GM12878 (cell line): Measurements from ENCODE around the gene C9orf72. TPM values are rescaled to one million over a fixed set of nuclear protein-coding genes. Genes with fewer than 3 reads are reported as not detected.

Source experiments
- CREB1 ChIP-seq: IDR thresholded peaks from 2 replicates; pipeline ENCODE4 v1.6.1; 2012; ENCODE audit warnings: low read depth, mild to moderate bottlenecking, inconsistent platforms
- ZNF384 ChIP-seq: IDR thresholded peaks from 2 replicates; pipeline ENCODE4 v1.6.1; 2012; ENCODE audit warnings: low read depth, mild to moderate bottlenecking, low read length, improper control_type of control experiment, borderline replicate concordance
- polyA plus RNA-seq, 11 experiments: library from polyadenylated mRNA; depleted of rRNA in 4 of 11; unstranded in 6 of 11; stranded (reverse) in 5 of 11; fragments of >200 nt; fragmentation: Nextera tagmentation in 4 of 11; fragmentation: Illumina TruSeq in 1 of 11; extraction: Ambion mirVana in 4 of 11; extraction: Trizol in 1 of 11; gene quantifications; 1 replicate in 1 of 11; 2 replicates in 10 of 11; pipeline versions ENCODE4 v1.2.1 to v1.2.3, GENCODE V29; 2011 to 2016; ENCODE audit warnings: inconsistent platforms in 2 of 11, missing spikeins in 2 of 11, low read depth in 1 of 11
- total RNA-seq, 4 experiments: library from RNA; depleted of rRNA in 3 of 4; stranded (reverse); fragments of >200 nt in 3 of 4; fragmentation: Illumina TruSeq in 1 of 4; extraction: Trizol in 1 of 4; gene quantifications; 2 replicates each; pipeline versions ENCODE4 v1.2.1 to v1.2.3, GENCODE V29; 2013 to 2021
- TF ChIP-seq, protein P1 (sequence below): fragments of 450-650 bp; formaldehyde crosslinking; IDR thresholded peaks from 2 replicates; pipeline ENCODE4 v1.4.0; 2020; ENCODE audit warnings: mild to moderate bottlenecking, moderate library complexity
- TF ChIP-seq, protein P2 (sequence below): fragments of 450-650 bp; IDR thresholded peaks from 2 replicates; pipeline ENCODE4 v1.6.1; 2017; ENCODE audit warnings: mild to moderate bottlenecking, low read depth, inconsistent platforms; ENCODE audit not compliant: poor library complexity, severe bottlenecking
- TF ChIP-seq, protein P3 (sequence below): IDR thresholded peaks from 2 replicates; pipeline ENCODE4 v1.6.1; 2011; ENCODE audit warnings: borderline replicate concordance, low read depth, mild to moderate bottlenecking, moderate library complexity, low read length; ENCODE audit not compliant: insufficient read depth, poor library complexity, severe bottlenecking

C9orf72 gene
- total and polyA plus RNA-seq, 10 of the 15 experiments (the other 5 are each of a cell fraction or from before 2014, with no cell fraction given): 4.8 to 9.0 (median 6.4) TPM

DNA sequence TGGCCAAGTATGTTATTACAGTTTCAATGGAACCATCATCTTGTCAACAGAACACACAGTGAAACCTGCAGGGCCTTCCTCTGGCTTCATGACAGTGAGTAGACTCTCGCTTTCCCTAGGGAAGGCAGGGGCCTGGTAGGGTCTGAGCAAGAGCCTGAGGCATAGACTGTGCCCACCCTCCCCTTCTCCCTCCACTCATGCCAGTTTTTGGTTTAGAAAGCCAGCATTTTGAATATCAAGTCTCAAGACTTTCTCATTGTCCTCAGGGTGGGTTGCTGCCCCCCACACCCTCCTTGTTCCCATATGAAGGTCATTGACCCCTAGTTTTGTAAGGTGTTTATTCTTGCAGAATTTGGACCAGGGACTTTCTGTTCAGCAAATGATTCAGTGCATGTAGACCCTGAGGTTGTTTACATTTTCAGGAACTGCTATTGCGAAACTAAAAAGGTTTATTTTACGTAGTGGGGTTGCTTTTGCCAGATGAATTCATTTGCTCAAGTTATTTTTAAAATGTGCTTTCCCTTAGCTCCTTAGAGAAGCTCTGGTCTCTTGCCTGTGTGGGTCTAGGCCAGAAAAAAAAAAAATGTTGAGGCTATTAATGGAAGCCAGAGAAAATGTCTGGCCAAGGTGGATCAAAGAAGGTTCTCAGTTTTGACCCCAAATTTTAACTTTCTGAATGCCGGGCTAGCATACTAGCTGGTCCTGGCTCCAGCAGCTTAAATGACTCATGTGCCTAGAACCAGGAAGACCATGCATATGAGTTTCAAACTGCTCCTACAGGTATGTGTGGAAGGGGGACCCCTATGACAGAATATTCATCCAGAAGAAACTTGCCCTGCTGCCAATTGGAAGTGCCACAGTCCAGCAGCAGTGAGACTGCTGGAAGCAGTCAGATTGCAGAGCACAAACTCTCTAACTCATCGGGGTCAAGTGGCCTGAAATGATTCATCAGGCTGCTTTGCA, 33.5 kb downstream of the C9orf72 start (continued):
- TF ChIP-seq, protein P1, sequence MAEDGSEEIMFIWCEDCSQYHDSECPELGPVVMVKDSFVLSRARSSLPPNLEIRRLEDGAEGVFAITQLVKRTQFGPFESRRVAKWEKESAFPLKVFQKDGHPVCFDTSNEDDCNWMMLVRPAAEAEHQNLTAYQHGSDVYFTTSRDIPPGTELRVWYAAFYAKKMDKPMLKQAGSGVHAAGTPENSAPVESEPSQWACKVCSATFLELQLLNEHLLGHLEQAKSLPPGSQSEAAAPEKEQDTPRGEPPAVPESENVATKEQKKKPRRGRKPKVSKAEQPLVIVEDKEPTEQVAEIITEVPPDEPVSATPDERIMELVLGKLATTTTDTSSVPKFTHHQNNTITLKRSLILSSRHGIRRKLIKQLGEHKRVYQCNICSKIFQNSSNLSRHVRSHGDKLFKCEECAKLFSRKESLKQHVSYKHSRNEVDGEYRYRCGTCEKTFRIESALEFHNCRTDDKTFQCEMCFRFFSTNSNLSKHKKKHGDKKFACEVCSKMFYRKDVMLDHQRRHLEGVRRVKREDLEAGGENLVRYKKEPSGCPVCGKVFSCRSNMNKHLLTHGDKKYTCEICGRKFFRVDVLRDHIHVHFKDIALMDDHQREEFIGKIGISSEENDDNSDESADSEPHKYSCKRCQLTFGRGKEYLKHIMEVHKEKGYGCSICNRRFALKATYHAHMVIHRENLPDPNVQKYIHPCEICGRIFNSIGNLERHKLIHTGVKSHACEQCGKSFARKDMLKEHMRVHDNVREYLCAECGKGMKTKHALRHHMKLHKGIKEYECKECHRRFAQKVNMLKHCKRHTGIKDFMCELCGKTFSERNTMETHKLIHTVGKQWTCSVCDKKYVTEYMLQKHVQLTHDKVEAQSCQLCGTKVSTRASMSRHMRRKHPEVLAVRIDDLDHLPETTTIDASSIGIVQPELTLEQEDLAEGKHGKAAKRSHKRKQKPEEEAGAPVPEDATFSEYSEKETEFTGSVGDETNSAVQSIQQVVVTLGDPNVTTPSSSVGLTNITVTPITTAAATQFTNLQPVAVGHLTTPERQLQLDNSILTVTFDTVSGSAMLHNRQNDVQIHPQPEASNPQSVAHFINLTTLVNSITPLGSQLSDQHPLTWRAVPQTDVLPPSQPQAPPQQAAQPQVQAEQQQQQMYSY (CRISPR knock-in tag): no peak
- TF ChIP-seq, protein P2, sequence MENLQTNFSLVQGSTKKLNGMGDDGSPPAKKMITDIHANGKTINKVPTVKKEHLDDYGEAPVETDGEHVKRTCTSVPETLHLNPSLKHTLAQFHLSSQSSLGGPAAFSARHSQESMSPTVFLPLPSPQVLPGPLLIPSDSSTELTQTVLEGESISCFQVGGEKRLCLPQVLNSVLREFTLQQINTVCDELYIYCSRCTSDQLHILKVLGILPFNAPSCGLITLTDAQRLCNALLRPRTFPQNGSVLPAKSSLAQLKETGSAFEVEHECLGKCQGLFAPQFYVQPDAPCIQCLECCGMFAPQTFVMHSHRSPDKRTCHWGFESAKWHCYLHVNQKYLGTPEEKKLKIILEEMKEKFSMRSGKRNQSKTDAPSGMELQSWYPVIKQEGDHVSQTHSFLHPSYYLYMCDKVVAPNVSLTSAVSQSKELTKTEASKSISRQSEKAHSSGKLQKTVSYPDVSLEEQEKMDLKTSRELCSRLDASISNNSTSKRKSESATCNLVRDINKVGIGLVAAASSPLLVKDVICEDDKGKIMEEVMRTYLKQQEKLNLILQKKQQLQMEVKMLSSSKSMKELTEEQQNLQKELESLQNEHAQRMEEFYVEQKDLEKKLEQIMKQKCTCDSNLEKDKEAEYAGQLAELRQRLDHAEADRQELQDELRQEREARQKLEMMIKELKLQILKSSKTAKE: peak; percentile 47
- TF ChIP-seq, protein P3, sequence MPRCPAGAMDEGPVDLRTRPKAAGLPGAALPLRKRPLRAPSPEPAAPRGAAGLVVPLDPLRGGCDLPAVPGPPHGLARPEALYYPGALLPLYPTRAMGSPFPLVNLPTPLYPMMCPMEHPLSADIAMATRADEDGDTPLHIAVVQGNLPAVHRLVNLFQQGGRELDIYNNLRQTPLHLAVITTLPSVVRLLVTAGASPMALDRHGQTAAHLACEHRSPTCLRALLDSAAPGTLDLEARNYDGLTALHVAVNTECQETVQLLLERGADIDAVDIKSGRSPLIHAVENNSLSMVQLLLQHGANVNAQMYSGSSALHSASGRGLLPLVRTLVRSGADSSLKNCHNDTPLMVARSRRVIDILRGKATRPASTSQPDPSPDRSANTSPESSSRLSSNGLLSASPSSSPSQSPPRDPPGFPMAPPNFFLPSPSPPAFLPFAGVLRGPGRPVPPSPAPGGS: no peak
- TF ChIP-seq ZNF384 (peak; percentile 69; the same call in 1 of the 2 replicates), CREB1 (0 out of 2 replicates have a peak, but pooled peaks have one; percentile 31)
